Fibroblast of peridontal ligament (primary cell): ENCODE measurements around the gene CDRT4.
"Not testable (repeated sequence)": the region's sequence is repeated elsewhere in the genome, so short reads cannot be mapped to it uniquely, and the experiment has no call there.

ENCODE experiments used
- DNase-seq: peaks from one replicate; pipeline ENCODE4 v3.0.0-alpha.2; 2010; ENCODE audit errors: extremely low read depth

CDRT4 gene

DNA sequence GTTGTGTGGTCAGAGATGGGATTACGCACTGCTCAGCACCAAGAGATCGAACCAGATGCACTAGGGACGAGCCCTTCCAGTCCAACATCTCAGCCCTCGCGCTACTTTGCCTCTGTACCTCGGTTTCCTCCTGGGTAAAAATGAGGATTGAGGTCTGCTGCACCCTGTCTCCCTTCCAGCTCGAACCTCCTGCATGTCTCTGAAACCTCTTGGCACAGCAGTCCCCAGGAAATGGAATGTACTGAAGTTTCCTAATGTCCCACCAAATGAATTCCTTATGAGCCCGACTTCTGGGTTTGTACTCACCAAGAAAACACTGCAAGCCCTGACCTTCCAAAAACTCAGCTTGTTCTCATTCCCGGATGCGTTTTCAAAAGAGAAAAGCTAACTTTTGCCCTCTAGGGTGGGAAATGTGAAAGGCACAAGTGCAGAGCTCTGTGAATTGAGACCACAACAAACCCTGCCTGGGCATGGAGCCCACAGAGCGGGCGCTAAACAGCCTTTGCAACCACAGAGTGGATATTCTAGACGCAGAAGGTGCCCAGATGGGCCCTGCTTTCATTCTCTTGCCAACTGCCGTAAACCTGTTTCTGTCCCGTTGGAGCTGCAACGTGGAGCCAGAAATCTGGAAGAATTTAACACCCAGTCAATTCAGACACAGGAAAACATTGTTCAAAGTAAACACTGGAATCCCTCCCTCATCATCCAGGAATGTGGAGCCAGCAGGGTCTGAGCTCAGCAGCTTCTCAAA is 10.3 kb downstream of the CDRT4 start:
- DNase-seq = peak; percentile 98

GRCh38 chr17:15456496-15456895 is 10.9 kb downstream of the CDRT4 start:
- no peak for DNase-seq

DNA sequence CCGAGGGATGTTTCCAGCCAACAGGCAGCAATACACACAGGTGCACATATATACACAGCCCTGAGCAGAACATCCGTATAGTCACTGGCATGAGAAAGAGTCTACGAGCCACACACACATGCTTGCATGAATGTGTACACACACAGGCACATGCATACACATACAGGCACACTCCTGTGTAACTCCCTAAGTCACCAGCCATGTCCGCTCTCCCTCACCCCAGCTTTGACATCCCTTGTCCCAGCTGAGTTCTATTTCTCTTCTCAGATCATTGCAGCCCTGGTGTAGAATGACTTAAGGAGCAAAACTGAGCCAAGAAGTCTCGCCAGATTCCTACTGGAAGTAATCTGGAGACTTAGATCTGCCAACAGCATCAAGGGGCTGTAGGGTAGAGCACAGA is 13.1 kb downstream of the CDRT4 start:
- DNase-seq = no peak

DNA sequence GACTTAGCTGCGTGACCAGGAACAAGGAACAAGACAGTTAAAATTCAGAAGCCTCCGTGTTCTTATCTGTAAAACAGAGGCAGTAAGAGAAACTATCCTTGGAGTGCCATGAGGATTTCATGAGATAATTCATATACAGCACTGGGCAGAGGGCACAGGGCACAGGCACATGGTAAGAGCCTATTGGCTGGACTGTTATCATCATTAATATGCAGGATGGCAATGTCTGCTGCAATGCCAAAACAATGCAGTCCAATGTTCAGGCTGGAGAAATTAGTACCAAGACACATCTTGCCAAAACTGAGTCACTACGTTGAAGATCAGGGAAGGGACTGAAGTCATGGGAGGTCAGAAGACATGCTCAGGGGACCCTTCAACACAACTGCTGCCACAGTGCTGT is 13.6 kb downstream of the CDRT4 start:
- no peak for DNase-seq

DNA sequence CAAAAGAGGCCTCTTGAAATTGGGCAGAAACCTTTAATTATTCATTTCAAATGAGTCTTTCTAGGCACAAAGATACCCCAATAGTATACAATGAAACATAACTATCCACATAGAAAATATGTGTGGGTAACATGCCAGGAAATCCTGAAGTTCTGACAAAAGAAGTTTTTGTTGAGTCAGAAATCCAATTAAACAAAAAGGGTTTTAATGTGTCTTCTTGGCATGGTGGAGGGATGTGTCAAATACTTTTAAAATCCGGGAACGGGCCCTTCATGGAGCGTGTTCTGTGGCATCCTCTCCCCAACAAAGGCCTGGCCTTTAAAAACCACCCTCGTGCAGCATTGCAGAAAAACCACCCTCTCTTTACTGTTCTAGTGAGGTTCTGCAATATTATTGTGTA is 14.2 kb downstream of the CDRT4 start:
- DNase-seq = peak; percentile 56

- peak; percentile 75 for DNase-seq
These were observed 14.7 kb downstream of the CDRT4 start for GRCh38 chr17:15452746-15453145.

GRCh38 chr17:15451680-15452079 is 15.7 kb downstream of the CDRT4 start:
- no peak for DNase-seq

GRCh38 chr17:15448580-15448956 is 18.9 kb downstream of the CDRT4 start:
- DNase-seq = no peak

- no peak for DNase-seq
These were observed 19.4 kb downstream of the CDRT4 start for GRCh38 chr17:15447928-15448579.

DNA sequence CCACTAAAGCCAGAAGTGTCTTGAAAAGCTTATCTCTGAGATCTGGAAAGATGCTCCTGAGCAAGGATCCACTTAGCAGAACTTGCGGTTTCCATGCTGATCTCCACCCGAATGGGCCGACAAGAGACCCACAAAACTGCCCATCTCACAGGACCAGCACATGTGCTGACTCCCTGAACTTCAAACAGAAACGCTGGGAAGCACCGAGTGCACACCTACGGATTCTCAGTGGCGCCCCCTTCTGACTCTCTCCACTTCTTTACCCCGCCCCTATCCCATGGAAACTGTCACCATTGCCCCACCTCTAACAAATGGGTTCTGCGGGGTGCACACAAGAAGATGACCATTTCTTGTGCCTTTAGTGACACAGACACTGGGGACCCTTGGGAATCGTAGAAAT is 21.4 kb downstream of the CDRT4 start:
- DNase-seq = no peak

DNA sequence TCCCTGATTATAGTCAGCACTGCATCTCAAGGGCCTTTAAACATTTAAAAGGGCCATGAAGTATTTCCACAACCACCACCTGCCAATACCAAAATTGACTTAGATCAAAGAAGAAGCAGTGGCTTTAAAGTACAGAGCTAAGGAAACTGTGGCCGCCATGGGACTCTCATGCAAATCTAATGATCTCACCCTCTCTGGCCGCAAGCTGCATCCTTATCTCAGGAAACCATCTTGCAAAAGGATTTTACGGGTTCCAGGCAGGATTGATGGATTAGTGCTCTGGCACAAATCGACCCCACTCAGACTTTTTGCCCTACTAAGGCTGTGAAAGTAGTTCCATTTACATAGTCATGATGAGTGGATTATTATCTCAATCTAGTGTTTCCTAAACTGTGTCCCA is 22.6 kb downstream of the CDRT4 start:
- DNase-seq = no peak

- peak; percentile 46 for DNase-seq
These were observed 24.9 kb downstream of the CDRT4 start for GRCh38 chr17:15442311-15443180.

- no peak for DNase-seq
These were observed 26.1 kb downstream of the CDRT4 start for GRCh38 chr17:15441315-15441714.

- no peak for DNase-seq
These were observed 27.1 kb downstream of the CDRT4 start for GRCh38 chr17:15440347-15440746.

- not testable (repeated sequence) for DNase-seq
These were observed 28.0 kb downstream of the CDRT4 start for GRCh38 chr17:15439205-15439985.

GRCh38 chr17:15438491-15439105 is 28.8 kb downstream of the CDRT4 start:
- DNase-seq = no peak

GRCh38 chr17:15437303-15437635 is 30.2 kb downstream of the CDRT4 start:
- no peak for DNase-seq

DNA sequence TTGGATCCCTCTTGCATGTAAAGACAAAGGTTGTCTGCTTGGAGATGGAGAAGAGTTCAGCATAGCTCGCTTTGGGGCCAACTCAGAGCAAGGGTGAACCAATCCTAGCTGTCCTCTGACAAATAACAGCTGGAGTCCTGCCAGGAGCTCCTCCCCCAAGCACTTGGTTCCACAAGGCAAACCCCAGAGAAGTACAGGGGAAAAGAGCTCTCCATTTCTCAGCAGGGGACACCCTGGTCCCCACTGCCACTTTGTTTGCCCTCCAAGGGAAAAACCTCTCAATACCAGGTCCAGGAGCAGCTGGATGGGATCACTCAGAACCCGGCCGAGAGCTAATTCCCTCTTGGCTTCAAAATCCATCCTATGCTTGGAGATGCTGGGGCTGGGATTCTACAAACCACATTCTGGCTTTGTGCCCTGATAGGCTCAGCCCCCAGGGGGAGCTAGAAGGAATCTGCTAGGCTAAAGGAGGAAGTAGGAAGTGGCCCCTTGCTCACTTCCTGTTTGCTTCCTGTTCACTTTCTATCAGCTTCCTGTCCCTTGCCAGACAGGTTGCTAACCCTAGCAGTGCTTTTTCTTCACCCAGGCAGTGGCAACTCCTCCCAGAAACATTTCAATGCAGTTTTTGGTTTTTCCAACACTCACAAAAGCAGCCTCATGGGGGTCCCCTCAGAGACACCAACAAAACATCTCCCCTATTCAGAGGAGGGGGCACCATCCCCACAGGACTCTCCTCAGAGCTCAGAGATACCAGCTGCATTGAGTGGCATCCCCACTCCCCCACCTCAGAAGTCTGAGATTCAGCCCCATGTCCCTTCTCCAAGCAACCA is 30.7 kb downstream of the CDRT4 start:
- DNase-seq = peak; percentile 65

- no peak for DNase-seq
These were observed 32.5 kb downstream of the CDRT4 start for GRCh38 chr17:15434956-15435355.

- DNase-seq = peak; percentile 33
These were observed 34.4 kb downstream of the CDRT4 start for GRCh38 chr17:15432807-15433611.
